HepG2 (cell line): Measurements from ENCODE around the gene MYH10. TPM values are rescaled to one million over a fixed set of nuclear protein-coding genes. Genes with fewer than 3 reads are reported as not detected.

ENCODE experiments used
- ATAC-seq: fragments of 200-7000 bp; cut with Tn5 transposase; 3 replicates; pipeline ENCODE4 v1.9.1; 2020; ENCODE audit warnings: mild to moderate bottlenecking, moderate library complexity
- BruUV-seq: library from RNA; stranded (reverse); fragments of 400-500 nt; replicated peaks from 2 replicates; lab custom pipeline; 2021; lab: Mats Ljungman, UMichigan
- CTCF ChIA-PET: fragments of 300-600 bp; formaldehyde crosslinking; extraction: SDS; loops from one replicate; lab custom pipeline; 2021; ENCODE audit warnings: low total read pairs, inconsistent platforms, low intra/inter-chr PET ratio; lab: Yijun Ruan, JAX
- POLR2A ChIA-PET: fragments of 350-600 bp; sonication (Branson Sonifier 250); formaldehyde crosslinking; loops from one replicate; lab custom pipeline; 2020; ENCODE audit warnings: antibody characterized with exemption, inconsistent platforms; lab: Yijun Ruan, JAX
- DNase-seq: peaks from one replicate; pipeline ENCODE4 v3.0.0-alpha.2; 2015; ENCODE audit warnings: low spot score
- FAIRE-seq: peaks from 3 replicates; lab custom pipeline; 2011; peaks lifted over from hg19 to GRCh38; lab: Jason Lieb, UNC
- H2AFZ ChIP-seq: one replicate; pipeline ENCODE4 v1.6.1; 2011; ENCODE audit warnings: low read length, inconsistent platforms
- H3K27ac ChIP-seq: fragments of 300-600 bp; 3 replicates; pipeline ENCODE4 v1.8.0; 2011; ENCODE audit warnings: mixed run types, mild to moderate bottlenecking, mixed read lengths, low read length, inconsistent platforms; ENCODE audit not compliant: insufficient read depth; ENCODE audit errors: extremely low read length
- H3K27me3 ChIP-seq, 2 experiments: fragments of 200-600 bp in 1 of 2; 2 replicates in 1 of 2; 3 replicates in 1 of 2; pipeline versions ENCODE4 v1.6.0 to v1.8.0; 2011; ENCODE audit warnings: low read length in 2 of 2, mild to moderate bottlenecking in 2 of 2, moderate library complexity in 2 of 2, inconsistent platforms in 1 of 2; ENCODE audit not compliant: insufficient read depth in 2 of 2, control insufficient read depth in 1 of 2
- H3K36me3 ChIP-seq, 2 experiments: fragments of 200-600 bp in 1 of 2; replicated peaks in 1 of 2; 2 replicates in 1 of 2; 3 replicates in 1 of 2; pipeline versions ENCODE4 v1.5.1 to v1.8.0; 2011; ENCODE audit warnings: low read length in 2 of 2, inconsistent platforms in 1 of 2; ENCODE audit not compliant: insufficient read depth in 2 of 2, control insufficient read depth in 1 of 2
- H3K4me1 ChIP-seq: 2 replicates; pipeline ENCODE4 v1.5.1; 2012; ENCODE audit warnings: low read length, inconsistent platforms; ENCODE audit not compliant: insufficient read depth
- H3K4me2 ChIP-seq: 2 replicates; pipeline ENCODE4 v1.6.0; 2011; ENCODE audit warnings: low read depth, low read length, inconsistent platforms
- H3K4me3 ChIP-seq, 3 experiments: fragments of 200-600 bp in 1 of 3; sonication (generic), shearing (Covaris generic) in 1 of 3; replicated peaks in 1 of 3; 2 replicates each; pipeline ENCODE4 v1.5.1; 2011 to 2016; ENCODE audit warnings: low read length in 3 of 3, inconsistent platforms in 2 of 3, low read depth in 2 of 3, mild to moderate bottlenecking in 2 of 3, control low read depth in 1 of 3, mixed read lengths in 1 of 3; ENCODE audit not compliant: insufficient read depth in 1 of 3
- H3K79me2 ChIP-seq: one replicate; pipeline ENCODE4 v1.6.1; 2011; ENCODE audit warnings: low read length, inconsistent platforms; ENCODE audit not compliant: insufficient read depth
- H3K9ac ChIP-seq: 2 replicates; pipeline ENCODE4 v1.6.0; 2011; ENCODE audit warnings: mild to moderate bottlenecking, low read depth, low read length, inconsistent platforms; ENCODE audit not compliant: insufficient read depth
- H3K9me3 ChIP-seq: 2 replicates; pipeline ENCODE4 v1.5.1; 2012; ENCODE audit warnings: mild to moderate bottlenecking, low read length
- H4K20me1 ChIP-seq: 2 replicates; pipeline ENCODE4 v1.6.0; 2011; ENCODE audit warnings: inconsistent platforms, mild to moderate bottlenecking, low read length, moderate library complexity; ENCODE audit not compliant: insufficient read depth
- TCF7L2 ChIP-seq: IDR thresholded peaks from 2 replicates; pipeline ENCODE4 v1.6.1; 2011; ENCODE audit warnings: mild to moderate bottlenecking, low read depth, low read length, moderate library complexity
- ZBTB7B ChIP-seq: sonication (generic); formaldehyde crosslinking; IDR thresholded peaks from 2 replicates; pipeline ENCODE4 v1.4.0; 2020; ENCODE audit warnings: missing genetic modification reagents
- ZNF121 ChIP-seq: sonication (generic); formaldehyde crosslinking; IDR thresholded peaks from 2 replicates; pipeline ENCODE4 v1.5.0; 2020; ENCODE audit warnings: mild to moderate bottlenecking, missing genetic modification reagents
- ZNF550 ChIP-seq: sonication (generic); formaldehyde crosslinking; IDR thresholded peaks from 2 replicates; pipeline ENCODE4 v1.4.0; 2020; ENCODE audit warnings: mild to moderate bottlenecking, missing genetic modification reagents, borderline replicate concordance
- ZNF562 ChIP-seq: sonication (generic); formaldehyde crosslinking; IDR thresholded peaks from 2 replicates; pipeline ENCODE4 v1.8.0; 2022; ENCODE audit warnings: missing genetic modification reagents, borderline replicate concordance
- ZNF589 ChIP-seq: sonication (generic); formaldehyde crosslinking; conservative IDR thresholded peaks from 2 replicates; pipeline ENCODE4 v1.8.0; 2022; ENCODE audit warnings: mild to moderate bottlenecking, moderate library complexity, missing genetic modification reagents
- ZSCAN20 ChIP-seq: sonication (generic); formaldehyde crosslinking; IDR thresholded peaks from 2 replicates; pipeline ENCODE4 v1.4.0; 2020; ENCODE audit warnings: missing genetic modification reagents, mild to moderate bottlenecking, borderline replicate concordance
- WGBS: methylation state at CpG from one replicate; pipeline ENCODE4 v1.1.6; 2017; ENCODE audit warnings: low lambda C conversion rate; 5-methylcytosine and 5-hydroxymethylcytosine counted together
- in situ Hi-C: cut with HindIII; loops from 2 replicates; pipeline ENCODE4 v1.10.0; 2017; ENCODE audit warnings: low pct_unique_long_range_greater_than_20kb; ENCODE audit not compliant: extremely low pct_ligation_motif_present
- intact Hi-C: fragments of 100-400 bp; cut with micrococcal nuclease; formaldehyde crosslinking; loops from one replicate; pipeline ENCODE4 v1.10.0; 2022; ENCODE audit not compliant: unreplicated experiment
- polyA plus RNA-seq, 8 experiments: library from polyadenylated mRNA; depleted of rRNA in 3 of 8; stranded (reverse) in 7 of 8; unstranded in 1 of 8; fragments of >200 nt; fragmentation: Illumina TruSeq in 4 of 8; extraction: Trizol in 4 of 8; gene quantifications; 2 replicates each; pipeline versions ENCODE4 v1.2.1 to v1.2.3, GENCODE V29; 2011 to 2016; ENCODE audit warnings: low read depth in 4 of 8, missing spikeins in 1 of 8, mixed read lengths in 1 of 8; ENCODE audit not compliant: insufficient read depth in 1 of 8
- total RNA-seq, 5 experiments: library from RNA; depleted of rRNA; stranded (reverse); fragments of >200 nt; fragmentation: Illumina TruSeq; extraction: Trizol; gene quantifications; 2 replicates each; pipeline ENCODE4 v1.2.3, GENCODE V29; 2016; ENCODE audit warnings: low read depth in 1 of 5
- TF ChIP-seq, protein P1 (sequence below): sonication (generic); formaldehyde crosslinking; conservative IDR thresholded peaks from 2 replicates; pipeline ENCODE4 v1.5.0; 2020; ENCODE audit warnings: missing genetic modification reagents

Gene MYH10
- total and polyA plus RNA-seq, 2 of the 13 experiments (the other 11 are each of a cell fraction or from before 2014, with no cell fraction given), result 43.4 to 68.6 TPM

DNA sequence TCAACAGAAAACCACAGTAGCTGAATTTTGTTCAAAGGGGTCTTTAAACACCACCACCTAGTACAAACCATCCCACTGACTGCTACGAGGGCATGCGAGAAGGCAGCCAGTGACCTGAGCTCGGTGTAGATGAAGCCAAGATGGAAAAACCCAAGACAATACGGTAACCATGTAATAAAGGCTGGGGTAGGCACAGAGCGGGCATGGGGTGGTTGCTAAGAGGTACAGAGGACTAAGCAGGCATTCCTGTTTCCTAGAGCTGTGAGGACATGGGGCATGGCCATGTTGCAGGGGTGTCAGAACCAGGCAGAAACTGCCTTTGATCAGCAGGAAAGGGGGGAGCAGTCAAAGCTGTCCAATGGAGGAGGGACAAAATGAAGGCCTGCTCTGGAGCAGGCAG lies 142.8 kb downstream of the MYH10 start:
- ATAC-seq, result no peak; the same call in 2 of the 3 replicates
- no TSS peak for BruUV-seq
- no peak for TF ChIP-seq ZNF562 (CRISPR knock-in tag)
- no peak for TF ChIP-seq ZBTB7B (CRISPR knock-in tag)
- TF ChIP-seq ZNF550, result no peak
- TF ChIP-seq ZSCAN20 (CRISPR knock-in tag), result no peak
- TF ChIP-seq TCF7L2, result no peak
- TF ChIP-seq ZNF589 (CRISPR knock-in tag), result no peak
- no peak for TF ChIP-seq ZNF121 (CRISPR knock-in tag)
- TF ChIP-seq, protein P1, sequence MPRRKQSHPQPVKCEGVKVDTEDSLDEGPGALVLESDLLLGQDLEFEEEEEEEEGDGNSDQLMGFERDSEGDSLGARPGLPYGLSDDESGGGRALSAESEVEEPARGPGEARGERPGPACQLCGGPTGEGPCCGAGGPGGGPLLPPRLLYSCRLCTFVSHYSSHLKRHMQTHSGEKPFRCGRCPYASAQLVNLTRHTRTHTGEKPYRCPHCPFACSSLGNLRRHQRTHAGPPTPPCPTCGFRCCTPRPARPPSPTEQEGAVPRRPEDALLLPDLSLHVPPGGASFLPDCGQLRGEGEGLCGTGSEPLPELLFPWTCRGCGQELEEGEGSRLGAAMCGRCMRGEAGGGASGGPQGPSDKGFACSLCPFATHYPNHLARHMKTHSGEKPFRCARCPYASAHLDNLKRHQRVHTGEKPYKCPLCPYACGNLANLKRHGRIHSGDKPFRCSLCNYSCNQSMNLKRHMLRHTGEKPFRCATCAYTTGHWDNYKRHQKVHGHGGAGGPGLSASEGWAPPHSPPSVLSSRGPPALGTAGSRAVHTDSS (CRISPR knock-in tag), result no peak
- TF ChIP-seq, all 625 proteins: peak for 0
- H3K4me3 ChIP-seq, result no peak overlapping the region
- 96% methylated on average over 5 of the region's 5 CpGs for WGBS
- POLR2A ChIA-PET, result no interaction called here
- H3K27me3 ChIP-seq, result no peaks in the 10 kb centered on the region
- CTCF ChIA-PET, result no interaction called here
- H2AFZ ChIP-seq, result no peak overlapping the region
- H3K79me2 ChIP-seq, result no peaks in the 10 kb centered on the region
- no peaks in the 10 kb centered on the region for H4K20me1 ChIP-seq
- intact Hi-C loops (no loop called here), in situ Hi-C loops (no loop called here)
- H3K27ac ChIP-seq, result no peak overlapping the region
- peaks cover 37 to 91% of the 10 kb centered on the region in 2 experiments for H3K36me3 ChIP-seq
- peaks cover 5% of the 10 kb centered on the region; the same call in 1 of the 2 replicates for H3K9me3 ChIP-seq
- no peak for DNase-seq
- no peak for FAIRE-seq
- H3K9ac ChIP-seq, result no peak overlapping the region
- peaks cover 9% of the 10 kb centered on the region; the same call in 1 of the 2 replicates for H3K4me1 ChIP-seq
- H3K4me2 ChIP-seq, result no peak overlapping the region
